Kidney tubule cell (primary cell): Measurements from ENCODE around the gene NKAIN2.
"Not testable (repeated sequence)": the region's sequence is repeated elsewhere in the genome, so short reads cannot be mapped to it uniquely, and the experiment has no call there.

Experiments
- DNase-seq: peaks from one replicate; pipeline ENCODE4 v3.0.0-alpha.2; 2018; ENCODE audit warnings: low spot score

Gene NKAIN2

GRCh38 chr6:124324237-124324636 is 520.6 kb downstream of the NKAIN2 start:
- no peak for DNase-seq

- DNase-seq: no peak
Measured at GRCh38 chr6:124330197-124330596, 526.5 kb downstream of the NKAIN2 start.

GRCh38 chr6:124334359-124334758 is 530.7 kb downstream of the NKAIN2 start:
- no peak for DNase-seq

- DNase-seq: no peak
Measured at GRCh38 chr6:124339610-124340334, 536.1 kb downstream of the NKAIN2 start.

- DNase-seq: not testable (repeated sequence)
Measured at GRCh38 chr6:124348339-124348738, 544.7 kb downstream of the NKAIN2 start.

- no peak for DNase-seq
Measured at GRCh38 chr6:124355146-124355545, 551.5 kb downstream of the NKAIN2 start.

- DNase-seq: no peak
Measured at GRCh38 chr6:124356276-124356810, 552.7 kb downstream of the NKAIN2 start.

- DNase-seq: no peak
Measured at GRCh38 chr6:124356811-124357210, 553.1 kb downstream of the NKAIN2 start.

GRCh38 chr6:124368131-124368530 is 564.5 kb downstream of the NKAIN2 start:
- DNase-seq: no peak

GRCh38 chr6:124371974-124372475 is 568.4 kb downstream of the NKAIN2 start:
- no peak for DNase-seq

GRCh38 chr6:124373386-124373785 is 569.7 kb downstream of the NKAIN2 start:
- no peak for DNase-seq

GRCh38 chr6:124389127-124389526 is 585.5 kb downstream of the NKAIN2 start:
- DNase-seq: no peak

- no peak for DNase-seq
Measured at GRCh38 chr6:124393536-124393935, 589.9 kb downstream of the NKAIN2 start.

- no peak for DNase-seq
Measured at GRCh38 chr6:124396361-124396760, 592.7 kb downstream of the NKAIN2 start.

- no peak for DNase-seq
Measured at GRCh38 chr6:124400261-124400999, 596.8 kb downstream of the NKAIN2 start.

GRCh38 chr6:124410425-124410824 is 606.8 kb downstream of the NKAIN2 start:
- DNase-seq: not testable (repeated sequence)

- not testable (repeated sequence) for DNase-seq
Measured at GRCh38 chr6:124412657-124413056, 609.0 kb downstream of the NKAIN2 start.

GRCh38 chr6:124420116-124420840 is 616.6 kb downstream of the NKAIN2 start:
- no peak for DNase-seq

GRCh38 chr6:124423621-124424020 is 620.0 kb downstream of the NKAIN2 start:
- DNase-seq: no peak

GRCh38 chr6:124430740-124431318 is 627.2 kb downstream of the NKAIN2 start:
- peak; percentile 8 for DNase-seq

- no peak for DNase-seq
Measured at GRCh38 chr6:124432620-124433019, 629.0 kb downstream of the NKAIN2 start.
